Panc1 (cell line): ENCODE measurements around the gene ROBO1. TPM values are rescaled to one million over a fixed set of nuclear protein-coding genes. Genes with fewer than 3 reads are reported as not detected.

Experiments used
- ATAC-seq: fragments of 200-7000 bp; cut with Tn5 transposase; 2 replicates; pipeline ENCODE4 v1.9.1; 2020; ENCODE audit warnings: mild to moderate bottlenecking, moderate library complexity
- BruUV-seq: library from RNA; stranded (reverse); fragments of 400-500 nt; replicated peaks from 2 replicates; lab custom pipeline; 2021; lab: Mats Ljungman, UMichigan
- CTCF ChIA-PET: fragments of 300-600 bp; sonication (Branson Sonifier 250); formaldehyde crosslinking; loops from one replicate; lab custom pipeline; 2022; ENCODE audit warnings: antibody characterized with exemption; lab: Charles Lee
- POLR2A ChIA-PET: fragments of 300-600 bp; sonication (Branson Sonifier 250); formaldehyde crosslinking; loops from one replicate; lab custom pipeline; 2022; ENCODE audit warnings: antibody characterized with exemption; lab: Charles Lee
- DNase-seq: peaks from one replicate; pipeline ENCODE4 v3.0.0-alpha.2; 2010; ENCODE audit warnings: low read depth, low spot score
- H3K27ac ChIP-seq: 2 replicates; pipeline ENCODE4 v1.5.1; 2011; ENCODE audit warnings: mild to moderate bottlenecking, low read length, inconsistent platforms
- H3K27me3 ChIP-seq: fragments of 200-500 bp; sonication (Bioruptor generic); 2 replicates; pipeline ENCODE4 v1.6.0; 2014; ENCODE audit warnings: low read length, inconsistent platforms; ENCODE audit not compliant: control insufficient read depth, insufficient read depth
- H3K36me3 ChIP-seq: fragments of 200-500 bp; sonication (Bioruptor generic); 2 replicates; pipeline ENCODE4 v1.5.1; 2014; ENCODE audit warnings: inconsistent platforms, mild to moderate bottlenecking, low read length, moderate library complexity; ENCODE audit not compliant: control insufficient read depth, insufficient read depth
- H3K4me1 ChIP-seq: 2 replicates; pipeline ENCODE4 v1.5.1; 2011; ENCODE audit warnings: inconsistent platforms, mild to moderate bottlenecking, low read length, moderate library complexity; ENCODE audit not compliant: control insufficient read depth, insufficient read depth
- H3K4me3 ChIP-seq, 2 experiments: 2 replicates each; pipeline ENCODE4 v1.5.1; 2011 to 2012; ENCODE audit warnings: low read depth in 2 of 2, low read length in 2 of 2, mild to moderate bottlenecking in 2 of 2, inconsistent platforms in 1 of 2, moderate library complexity in 1 of 2
- H3K9me3 ChIP-seq: fragments of 200-500 bp; sonication (Bioruptor generic); 2 replicates; pipeline ENCODE4 v1.5.1; 2014; ENCODE audit warnings: low read depth, mild to moderate bottlenecking, inconsistent platforms, low read length, moderate library complexity; ENCODE audit not compliant: control insufficient read depth, insufficient read depth
- POLR2AphosphoS5 ChIP-seq: IDR thresholded peaks from 2 replicates; pipeline ENCODE4 v1.6.1; 2012; ENCODE audit warnings: mild to moderate bottlenecking, low read depth, low read length, moderate library complexity
- SIN3A ChIP-seq: IDR thresholded peaks from 2 replicates; pipeline ENCODE4 v1.6.1; 2012; ENCODE audit warnings: low read depth, mild to moderate bottlenecking, low read length, moderate library complexity, borderline replicate concordance; ENCODE audit not compliant: insufficient read depth
- TCF7L2 ChIP-seq: IDR thresholded peaks from 2 replicates; pipeline ENCODE4 v1.6.1; 2011; ENCODE audit warnings: mild to moderate bottlenecking, low read depth, low read length, inconsistent platforms
- in situ Hi-C: cut with HindIII; loops from 2 replicates; pipeline ENCODE4 v1.10.0; 2016; ENCODE audit warnings: low sequenced_read_pairs, low pct_unique_long_range_greater_than_20kb
- intact Hi-C: fragments of 100-400 bp; cut with micrococcal nuclease; formaldehyde crosslinking; loops from one replicate; pipeline ENCODE4 v1.10.0; 2022; ENCODE audit not compliant: unreplicated experiment
- total RNA-seq: library from RNA; stranded (reverse); gene quantifications from one replicate; pipeline ENCODE4 v1.2.1, GENCODE V29; 2021; ENCODE audit not compliant: unreplicated experiment
- TF ChIP-seq, protein P1 (sequence below): fragments of 450-650 bp; IDR thresholded peaks from 2 replicates; pipeline ENCODE4 v1.5.1; 2017; ENCODE audit warnings: mild to moderate bottlenecking
- TF ChIP-seq, protein P2 (sequence below), 2 experiments: IDR thresholded peaks; 2 replicates each; pipeline ENCODE4 v1.6.1; 2011 to 2012; ENCODE audit warnings: low read depth in 2 of 2, control low read depth in 1 of 2, low read length in 1 of 2, mild to moderate bottlenecking in 1 of 2, moderate library complexity in 1 of 2; ENCODE audit not compliant: insufficient read depth in 1 of 2

Gene ROBO1
- total RNA-seq, 1 experiment from 2014 or later, result 61.6 TPM

DNA sequence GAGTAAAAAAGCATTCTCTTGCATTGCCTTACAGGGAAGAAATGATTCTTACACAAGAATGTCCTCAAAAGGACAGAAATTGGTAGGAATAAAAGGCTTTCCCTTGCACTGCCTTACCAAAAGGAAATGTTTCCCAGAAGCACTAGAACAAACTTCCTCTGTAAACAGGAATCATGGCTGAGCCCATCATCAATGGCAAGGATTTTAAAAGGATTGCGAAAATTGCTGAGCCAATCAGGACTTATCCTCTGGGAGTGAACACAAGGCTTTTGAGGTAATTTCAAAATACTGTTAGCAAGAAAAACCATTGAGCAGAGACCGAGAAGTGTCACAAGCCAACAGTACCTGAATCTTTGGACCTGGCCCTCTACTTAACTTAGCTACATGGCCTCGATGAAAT, 897.3 kb downstream of the ROBO1 start:
- no TSS peak for BruUV-seq
- DNase-seq, result no peak
- POLR2A ChIA-PET, result no interaction called here
- intact Hi-C loops (no loop called here), in situ Hi-C loops (no loop called here)
- ATAC-seq, result no peak
- Histone ChIP-seq H3K4me1 (peaks cover 6% of the 10 kb centered on the region; the same call in 1 of the 2 replicates), H3K4me3 (no peak overlapping the region), H3K9me3 (no peaks in the 10 kb centered on the region), H3K27ac (no peak overlapping the region), H3K27me3 (no peaks in the 10 kb centered on the region), H3K36me3 (no peaks in the 10 kb centered on the region)
- TF ChIP-seq TCF7L2, result no peak
- TF ChIP-seq SIN3A, result no peak
- TF ChIP-seq, protein P1, sequence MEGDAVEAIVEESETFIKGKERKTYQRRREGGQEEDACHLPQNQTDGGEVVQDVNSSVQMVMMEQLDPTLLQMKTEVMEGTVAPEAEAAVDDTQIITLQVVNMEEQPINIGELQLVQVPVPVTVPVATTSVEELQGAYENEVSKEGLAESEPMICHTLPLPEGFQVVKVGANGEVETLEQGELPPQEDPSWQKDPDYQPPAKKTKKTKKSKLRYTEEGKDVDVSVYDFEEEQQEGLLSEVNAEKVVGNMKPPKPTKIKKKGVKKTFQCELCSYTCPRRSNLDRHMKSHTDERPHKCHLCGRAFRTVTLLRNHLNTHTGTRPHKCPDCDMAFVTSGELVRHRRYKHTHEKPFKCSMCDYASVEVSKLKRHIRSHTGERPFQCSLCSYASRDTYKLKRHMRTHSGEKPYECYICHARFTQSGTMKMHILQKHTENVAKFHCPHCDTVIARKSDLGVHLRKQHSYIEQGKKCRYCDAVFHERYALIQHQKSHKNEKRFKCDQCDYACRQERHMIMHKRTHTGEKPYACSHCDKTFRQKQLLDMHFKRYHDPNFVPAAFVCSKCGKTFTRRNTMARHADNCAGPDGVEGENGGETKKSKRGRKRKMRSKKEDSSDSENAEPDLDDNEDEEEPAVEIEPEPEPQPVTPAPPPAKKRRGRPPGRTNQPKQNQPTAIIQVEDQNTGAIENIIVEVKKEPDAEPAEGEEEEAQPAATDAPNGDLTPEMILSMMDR, result no peak
- no peak for TF ChIP-seq POLR2AphosphoS5
- CTCF ChIA-PET, result no interaction called here

DNA sequence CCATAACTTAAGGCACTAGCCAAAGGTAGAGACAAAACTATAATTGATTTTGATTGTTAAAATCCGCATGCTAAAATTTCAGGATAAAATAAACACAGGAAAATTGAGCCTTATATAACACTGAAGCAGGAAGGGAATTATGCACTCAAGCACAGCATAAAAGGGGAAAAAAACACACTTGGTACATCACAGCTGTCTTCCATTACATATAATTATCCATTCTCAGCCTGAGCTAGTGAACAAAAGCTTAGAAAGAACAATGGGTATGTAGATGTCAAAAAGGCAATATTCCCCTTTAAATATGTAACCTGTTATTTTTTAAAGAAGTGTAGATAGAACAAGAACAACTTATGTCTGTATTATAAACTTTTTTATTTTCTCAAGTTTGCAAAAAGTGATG, 899.2 kb downstream of the ROBO1 start:
- Histone ChIP-seq H3K9me3 (no peaks in the 10 kb centered on the region), H3K27me3 (no peaks in the 10 kb centered on the region), H3K27ac (no peak overlapping the region), H3K4me3 (no peak overlapping the region), H3K4me1 (peaks cover 6% of the 10 kb centered on the region; the same call in 1 of the 2 replicates), H3K36me3 (no peaks in the 10 kb centered on the region)
- ChIA-PET POLR2A (no interaction called here), CTCF (interaction anchor here (0.6 kb wide), 1 partner anchor 19 kb away, joined by 3 read pairs; no protein-coding TSS in a partner anchor)
- in situ Hi-C loops, result no loop called here
- no TSS peak for BruUV-seq
- no peak for ATAC-seq
- TF ChIP-seq POLR2AphosphoS5 (no peak), SIN3A (no peak), TCF7L2 (no peak)
- TF ChIP-seq, protein P1, result no peak
- TF ChIP-seq, protein P2, sequence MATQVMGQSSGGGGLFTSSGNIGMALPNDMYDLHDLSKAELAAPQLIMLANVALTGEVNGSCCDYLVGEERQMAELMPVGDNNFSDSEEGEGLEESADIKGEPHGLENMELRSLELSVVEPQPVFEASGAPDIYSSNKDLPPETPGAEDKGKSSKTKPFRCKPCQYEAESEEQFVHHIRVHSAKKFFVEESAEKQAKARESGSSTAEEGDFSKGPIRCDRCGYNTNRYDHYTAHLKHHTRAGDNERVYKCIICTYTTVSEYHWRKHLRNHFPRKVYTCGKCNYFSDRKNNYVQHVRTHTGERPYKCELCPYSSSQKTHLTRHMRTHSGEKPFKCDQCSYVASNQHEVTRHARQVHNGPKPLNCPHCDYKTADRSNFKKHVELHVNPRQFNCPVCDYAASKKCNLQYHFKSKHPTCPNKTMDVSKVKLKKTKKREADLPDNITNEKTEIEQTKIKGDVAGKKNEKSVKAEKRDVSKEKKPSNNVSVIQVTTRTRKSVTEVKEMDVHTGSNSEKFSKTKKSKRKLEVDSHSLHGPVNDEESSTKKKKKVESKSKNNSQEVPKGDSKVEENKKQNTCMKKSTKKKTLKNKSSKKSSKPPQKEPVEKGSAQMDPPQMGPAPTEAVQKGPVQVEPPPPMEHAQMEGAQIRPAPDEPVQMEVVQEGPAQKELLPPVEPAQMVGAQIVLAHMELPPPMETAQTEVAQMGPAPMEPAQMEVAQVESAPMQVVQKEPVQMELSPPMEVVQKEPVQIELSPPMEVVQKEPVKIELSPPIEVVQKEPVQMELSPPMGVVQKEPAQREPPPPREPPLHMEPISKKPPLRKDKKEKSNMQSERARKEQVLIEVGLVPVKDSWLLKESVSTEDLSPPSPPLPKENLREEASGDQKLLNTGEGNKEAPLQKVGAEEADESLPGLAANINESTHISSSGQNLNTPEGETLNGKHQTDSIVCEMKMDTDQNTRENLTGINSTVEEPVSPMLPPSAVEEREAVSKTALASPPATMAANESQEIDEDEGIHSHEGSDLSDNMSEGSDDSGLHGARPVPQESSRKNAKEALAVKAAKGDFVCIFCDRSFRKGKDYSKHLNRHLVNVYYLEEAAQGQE (IDR thresholded peaks at IDR 0.05; ENCODE audit: insufficient read depth in 1 of 2, low read depth in 2 of 2, low read length in 1 of 2), result no peak
- DNase-seq, result no peak
- intact Hi-C loops, result no loop called here
